HEK293 (cell line): ENCODE results near the gene PFKL.

Experiments used
- CTCF ChIA-PET: fragments of 350-600 bp; formaldehyde crosslinking; extraction: SDS; loops from one replicate; lab custom pipeline; 2021; ENCODE audit warnings: antibody characterized with exemption; lab: Yijun Ruan, JAX
- POLR2A ChIA-PET: fragments of 300-600 bp; formaldehyde crosslinking; extraction: SDS; loops from one replicate; lab custom pipeline; 2020; ENCODE audit warnings: antibody characterized with exemption, inconsistent platforms; lab: Yijun Ruan, JAX
- H3K27ac ChIP-seq: fragments of 200-500 bp; sonication (Bioruptor generic); 2 replicates; pipeline ENCODE4 v1.5.1; 2014; ENCODE audit warnings: low read depth, low read length, control low read depth, inconsistent platforms; ENCODE audit errors: extremely low read depth
- H3K36me3 ChIP-seq, 2 experiments: fragments of 200-500 bp in 1 of 2; sonication (Bioruptor generic) in 1 of 2; 1 replicate in 1 of 2; 2 replicates in 1 of 2; pipeline ENCODE4 v1.5.1; 2014 to 2017; ENCODE audit warnings: inconsistent platforms in 2 of 2, low read length in 2 of 2; ENCODE audit not compliant: control insufficient read depth in 2 of 2, insufficient read depth in 1 of 2
- H3K4me1 ChIP-seq: fragments of 200-500 bp; sonication (Bioruptor generic); 2 replicates; pipeline ENCODE4 v1.5.1; 2014; ENCODE audit warnings: mild to moderate bottlenecking, low read length, inconsistent platforms; ENCODE audit not compliant: control insufficient read depth, insufficient read depth
- H3K4me3 ChIP-seq: 2 replicates; pipeline ENCODE4 v1.5.1; 2011; ENCODE audit warnings: low read depth, mild to moderate bottlenecking, control low read depth, low read length, moderate library complexity
- H3K9me3 ChIP-seq: fragments of 200-500 bp; sonication (Bioruptor generic); 2 replicates; pipeline ENCODE4 v1.5.1; 2014; ENCODE audit warnings: low read depth, low read length, inconsistent platforms; ENCODE audit not compliant: control insufficient read depth, insufficient read depth
- ATF2 ChIP-seq: fragments of 450-650 bp; formaldehyde crosslinking; IDR thresholded peaks from 2 replicates; pipeline ENCODE4 v1.5.1; 2016; ENCODE audit warnings: missing biosample characterization, missing genetic modification characterization, low read depth
- GLI2 ChIP-seq: fragments of 450-650 bp; formaldehyde crosslinking; IDR thresholded peaks from 2 replicates; pipeline ENCODE4; 2017; ENCODE audit warnings: missing biosample characterization, missing genetic modification characterization, low read depth, borderline replicate concordance
- KLF8 ChIP-seq: fragments of 450-650 bp; formaldehyde crosslinking; IDR thresholded peaks from 2 replicates; pipeline ENCODE4 v1.5.1; 2016; ENCODE audit warnings: missing biosample characterization, missing genetic modification characterization
- MEIS1 ChIP-seq: sonication (generic); formaldehyde crosslinking; IDR thresholded peaks from 2 replicates; pipeline ENCODE4 v1.8.1; 2022; ENCODE audit warnings: missing genetic modification reagents, mild to moderate bottlenecking, borderline replicate concordance
- PRDM1 ChIP-seq: fragments of 450-650 bp; formaldehyde crosslinking; IDR thresholded peaks from 2 replicates; pipeline ENCODE4; 2016; ENCODE audit warnings: missing biosample characterization, missing genetic modification characterization
- REST ChIP-seq: fragments of 450-650 bp; formaldehyde crosslinking; IDR thresholded peaks from 2 replicates; pipeline ENCODE4 v1.5.1; 2016; ENCODE audit warnings: missing biosample characterization, missing genetic modification characterization
- SCRT2 ChIP-seq: fragments of 450-650 bp; formaldehyde crosslinking; IDR thresholded peaks from 2 replicates; pipeline ENCODE4 v1.5.1; 2016; ENCODE audit warnings: missing biosample characterization, missing genetic modification characterization
- ZNF202 ChIP-seq: fragments of 450-650 bp; formaldehyde crosslinking; IDR thresholded peaks from 2 replicates; pipeline ENCODE4 v1.5.1; 2016; ENCODE audit warnings: missing biosample characterization, missing genetic modification characterization, borderline replicate concordance
- ZNF248 ChIP-seq: fragments of 450-650 bp; formaldehyde crosslinking; IDR thresholded peaks from 2 replicates; pipeline ENCODE4 v1.5.1; 2017; ENCODE audit warnings: missing biosample characterization, missing genetic modification characterization
- ZNF398 ChIP-seq: fragments of 450-650 bp; formaldehyde crosslinking; IDR thresholded peaks from 2 replicates; pipeline ENCODE4 v1.5.1; 2017; ENCODE audit warnings: missing biosample characterization, missing genetic modification characterization
- ZNF548 ChIP-seq: fragments of 450-650 bp; formaldehyde crosslinking; IDR thresholded peaks from 2 replicates; pipeline ENCODE4 v1.5.1; 2016; ENCODE audit warnings: missing biosample characterization, missing genetic modification characterization
- ZNF624 ChIP-seq: fragments of 450-650 bp; formaldehyde crosslinking; IDR thresholded peaks from 2 replicates; pipeline ENCODE4 v1.5.1; 2017; ENCODE audit warnings: missing biosample characterization, missing genetic modification characterization
- ZNF660 ChIP-seq: fragments of 450-650 bp; IDR thresholded peaks from 2 replicates; pipeline ENCODE4 v1.5.1; 2018; ENCODE audit warnings: missing biosample characterization, mild to moderate bottlenecking, missing genetic modification characterization
- ZNF768 ChIP-seq: fragments of 450-650 bp; formaldehyde crosslinking; IDR thresholded peaks from 2 replicates; pipeline ENCODE4 v1.5.1; 2018; ENCODE audit warnings: missing biosample characterization, mild to moderate bottlenecking, missing genetic modification characterization
- ZNF843 ChIP-seq: fragments of 450-650 bp; formaldehyde crosslinking; IDR thresholded peaks from 2 replicates; pipeline ENCODE4 v1.5.1; 2016; ENCODE audit warnings: missing biosample characterization, missing genetic modification characterization
- ZSCAN16 ChIP-seq: fragments of 450-650 bp; formaldehyde crosslinking; IDR thresholded peaks from 2 replicates; pipeline ENCODE4 v1.5.1; 2016; ENCODE audit warnings: missing biosample characterization, missing genetic modification characterization
- ZSCAN5A ChIP-seq: fragments of 450-650 bp; formaldehyde crosslinking; IDR thresholded peaks from 2 replicates; pipeline ENCODE4 v1.5.1; 2016; ENCODE audit warnings: missing biosample characterization, missing genetic modification characterization
- ZXDB ChIP-seq: fragments of 450-650 bp; formaldehyde crosslinking; IDR thresholded peaks from 2 replicates; pipeline ENCODE4 v1.5.1; 2016; ENCODE audit warnings: missing biosample characterization, missing genetic modification characterization
- TF ChIP-seq, protein P1 (sequence below): fragments of 450-650 bp; formaldehyde crosslinking; IDR thresholded peaks from 2 replicates; pipeline ENCODE4 v1.5.1; 2016; ENCODE audit warnings: missing biosample characterization, missing genetic modification characterization
- TF ChIP-seq, protein P2 (sequence below): fragments of 450-650 bp; formaldehyde crosslinking; IDR thresholded peaks from 2 replicates; pipeline ENCODE4 v1.5.1; 2016; ENCODE audit warnings: missing biosample characterization, missing genetic modification characterization
- TF ChIP-seq, protein P3 (sequence below): fragments of 450-650 bp; formaldehyde crosslinking; IDR thresholded peaks from 2 replicates; pipeline ENCODE4 v1.5.1; 2016; ENCODE audit warnings: missing biosample characterization, missing genetic modification characterization

Gene PFKL

DNA sequence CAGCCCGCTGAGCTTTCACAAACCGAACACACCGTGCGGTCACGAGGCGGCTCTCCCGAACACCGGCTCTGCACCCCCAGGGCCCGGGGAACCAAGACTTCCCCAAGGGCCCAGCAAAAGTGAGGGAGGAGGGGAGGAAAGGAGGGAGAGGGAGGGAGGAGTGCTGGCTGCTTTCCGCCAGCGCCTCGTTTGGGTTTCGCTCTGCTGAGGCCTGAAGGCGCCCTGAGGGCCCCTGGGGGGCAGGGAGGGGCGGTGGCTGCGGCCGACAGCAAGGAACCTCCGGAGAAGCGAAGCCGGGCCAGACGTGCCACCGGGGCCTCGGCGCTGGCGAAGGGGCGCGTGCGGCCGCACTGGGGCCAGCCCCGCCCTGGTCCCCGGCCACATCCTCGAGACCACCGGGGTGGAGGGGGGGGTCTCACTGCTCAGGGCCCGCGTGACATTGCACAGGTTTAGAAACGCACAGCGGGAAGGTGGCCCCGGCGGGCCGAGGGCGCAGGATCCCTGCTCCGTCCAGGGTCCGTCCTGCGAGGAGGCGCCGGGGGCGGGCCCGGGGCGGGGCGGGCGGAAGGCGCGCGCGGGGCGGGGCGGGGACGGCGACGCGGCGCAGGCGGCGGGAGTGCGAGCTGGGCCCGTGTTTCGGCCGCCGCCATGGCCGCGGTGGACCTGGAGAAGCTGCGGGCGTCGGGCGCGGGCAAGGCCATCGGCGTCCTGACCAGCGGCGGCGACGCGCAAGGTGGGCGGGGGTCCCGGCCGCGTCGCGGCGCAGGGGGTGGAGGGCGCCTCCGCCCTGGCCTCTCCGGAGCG is at the start of gene PFKL (continued):
- no peak for TF ChIP-seq ZNF624 (tag by site-specific recombination)
- TF ChIP-seq, protein P1, sequence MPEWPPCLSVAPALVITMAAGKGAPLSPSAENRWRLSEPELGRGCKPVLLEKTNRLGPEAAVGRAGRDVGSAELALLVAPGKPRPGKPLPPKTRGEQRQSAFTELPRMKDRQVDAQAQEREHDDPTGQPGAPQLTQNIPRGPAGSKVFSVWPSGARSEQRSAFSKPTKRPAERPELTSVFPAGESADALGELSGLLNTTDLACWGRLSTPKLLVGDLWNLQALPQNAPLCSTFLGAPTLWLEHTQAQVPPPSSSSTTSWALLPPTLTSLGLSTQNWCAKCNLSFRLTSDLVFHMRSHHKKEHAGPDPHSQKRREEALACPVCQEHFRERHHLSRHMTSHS (tag by site-specific recombination): no peak
- peak; percentile 97 for TF ChIP-seq ZNF398 (tag by site-specific recombination)
- no peak for TF ChIP-seq ZNF202 (tag by site-specific recombination)
- peak; percentile 79 for TF ChIP-seq PRDM1 (tag by site-specific recombination)
- TF ChIP-seq ZNF843 (tag by site-specific recombination): no peak
- TF ChIP-seq, protein P2, sequence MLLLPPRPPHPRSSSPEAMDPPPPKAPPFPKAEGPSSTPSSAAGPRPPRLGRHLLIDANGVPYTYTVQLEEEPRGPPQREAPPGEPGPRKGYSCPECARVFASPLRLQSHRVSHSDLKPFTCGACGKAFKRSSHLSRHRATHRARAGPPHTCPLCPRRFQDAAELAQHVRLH (tag by site-specific recombination): no peak
- TF ChIP-seq ZSCAN5A: peak; percentile 93
- no peak for TF ChIP-seq GLI2
- no peak for TF ChIP-seq ZNF768 (tag by site-specific recombination)
- peak; percentile 94; the same call in 1 of the 2 replicates for TF ChIP-seq KLF8 (tag by site-specific recombination)
- TF ChIP-seq, protein P3, sequence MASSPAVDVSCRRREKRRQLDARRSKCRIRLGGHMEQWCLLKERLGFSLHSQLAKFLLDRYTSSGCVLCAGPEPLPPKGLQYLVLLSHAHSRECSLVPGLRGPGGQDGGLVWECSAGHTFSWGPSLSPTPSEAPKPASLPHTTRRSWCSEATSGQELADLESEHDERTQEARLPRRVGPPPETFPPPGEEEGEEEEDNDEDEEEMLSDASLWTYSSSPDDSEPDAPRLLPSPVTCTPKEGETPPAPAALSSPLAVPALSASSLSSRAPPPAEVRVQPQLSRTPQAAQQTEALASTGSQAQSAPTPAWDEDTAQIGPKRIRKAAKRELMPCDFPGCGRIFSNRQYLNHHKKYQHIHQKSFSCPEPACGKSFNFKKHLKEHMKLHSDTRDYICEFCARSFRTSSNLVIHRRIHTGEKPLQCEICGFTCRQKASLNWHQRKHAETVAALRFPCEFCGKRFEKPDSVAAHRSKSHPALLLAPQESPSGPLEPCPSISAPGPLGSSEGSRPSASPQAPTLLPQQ (tag by site-specific recombination): peak; percentile 85
- TF ChIP-seq ZNF548 (tag by site-specific recombination): no peak
- no peak for TF ChIP-seq ZNF248 (tag by site-specific recombination)
- TF ChIP-seq ZNF660 (tag by site-specific recombination): no peak
- no peak for TF ChIP-seq SCRT2 (tag by site-specific recombination)

DNA sequence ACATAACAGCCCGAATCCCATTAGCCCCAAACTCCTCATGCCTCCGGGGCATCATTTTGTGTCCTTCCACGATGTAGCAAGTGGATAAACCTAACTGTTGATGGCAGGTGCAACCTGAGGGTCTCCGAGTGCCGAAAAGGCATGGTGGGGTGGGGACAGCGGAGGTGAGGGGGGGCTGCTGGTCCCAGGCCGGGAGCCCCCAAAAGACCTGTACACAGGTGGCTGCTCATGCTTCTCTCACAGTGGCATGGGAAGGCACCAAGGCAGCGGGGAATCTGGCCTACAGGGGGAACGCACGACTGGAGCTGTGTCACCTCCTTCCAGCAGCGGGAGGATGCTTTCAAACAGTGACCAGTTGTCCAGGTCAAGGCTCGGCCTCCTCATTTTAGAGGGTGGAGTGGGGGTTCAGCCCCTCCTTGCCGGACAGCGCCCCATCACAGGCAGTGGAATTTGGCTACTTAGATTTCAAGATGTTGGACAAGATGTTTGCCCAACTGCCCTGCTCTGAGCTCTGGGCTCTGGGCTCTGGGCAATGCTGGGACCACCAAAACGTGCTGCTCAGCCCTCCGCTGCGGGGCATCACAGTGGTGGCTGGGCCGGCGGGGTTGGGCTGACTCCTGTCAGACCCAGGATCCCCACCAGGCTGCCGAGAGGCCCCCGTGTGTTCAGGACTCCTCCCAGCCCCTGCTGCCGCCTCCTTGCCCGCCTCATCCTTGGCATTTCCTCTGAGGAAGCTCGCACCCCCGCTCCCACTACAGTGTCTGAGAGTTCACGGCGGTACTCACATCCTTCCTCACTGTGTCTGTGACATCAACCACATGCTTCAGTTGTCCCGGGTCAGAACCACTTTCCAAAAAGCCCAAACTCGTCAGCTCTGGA is 45.8 kb upstream of the PFKL start:
- ChIA-PET CTCF (interaction anchor here (0.6 to 1.0 kb wide), 3 partner anchors 40 to 44 kb away, joined by 3 to 6 read pairs (median 3); no protein-coding TSS in a partner anchor), POLR2A (no interaction called here)
- Histone ChIP-seq H3K4me3 (no peak overlapping the region), H3K4me1 (no peaks in the 10 kb centered on the region), H3K27ac (no peak overlapping the region), H3K9me3 (no peaks in the 10 kb centered on the region), H3K36me3 (no peaks in the 10 kb centered on the region)
- TF ChIP-seq ATF2 (tag by site-specific recombination): no peak
- no peak for TF ChIP-seq MEIS1 (CRISPR knock-in tag)
- TF ChIP-seq, protein P3 (tag by site-specific recombination): no peak
- TF ChIP-seq REST: peak; percentile 65; the same call in 1 of the 2 replicates
- TF ChIP-seq ZSCAN16 (tag by site-specific recombination): no peak
- no peak for TF ChIP-seq ZXDB (tag by site-specific recombination)
